ENCODE data around the gene EYS. TPM values are rescaled to one million over a fixed set of nuclear protein-coding genes. Genes with fewer than 3 reads are reported as not detected.

EYS gene
- total and polyA plus RNA-seq, 8 donors = 0.24 to 0.85 (median 0.55) TPM

GRCh38 chr6:64782877-64783276 is 924.1 kb downstream of the EYS start:
- Histone ChIP-seq H3K36me3 (no peaks in the 10 kb centered on the region), H3K9me3 (peaks cover 0 to 20% of the 10 kb centered on the region in 2 donors), H3K27ac (no peak overlapping the region), H3K4me1 (no peaks in the 10 kb centered on the region), H3K27me3 (no peaks in the 10 kb centered on the region), H3K4me3 (no peak overlapping the region)
- intact Hi-C loops (cut with DNase I) = no loop called here
- no peak for TF ChIP-seq CTCF (IDR thresholded peaks at IDR 0.05)
- ATAC-seq = no peak
- DNase-seq = no peak

GRCh38 chr6:64777941-64778785 is 928.9 kb downstream of the EYS start:
- intact Hi-C loops (cut with DNase I) = no loop called here
- Histone ChIP-seq H3K27me3 (no peaks in the 10 kb centered on the region), H3K4me1 (no peaks in the 10 kb centered on the region), H3K4me3 (no peak overlapping the region), H3K9me3 (peaks cover 0 to 20% of the 10 kb centered on the region in 2 donors), H3K27ac (no peak overlapping the region), H3K36me3 (no peaks in the 10 kb centered on the region)
- DNase-seq (no peak), ATAC-seq (no peak)
- TF ChIP-seq CTCF (IDR thresholded peaks at IDR 0.05) = no peak

- DNase-seq (no peak), ATAC-seq (no peak)
- H3K27me3 ChIP-seq = no peaks in the 10 kb centered on the region
- H3K27ac ChIP-seq = no peak overlapping the region
- intact Hi-C loops (cut with DNase I) = no loop called here
- H3K4me1 ChIP-seq = no peaks in the 10 kb centered on the region
- H3K9me3 ChIP-seq = peaks cover 0 to 20% of the 10 kb centered on the region in 2 donors
- no peaks in the 10 kb centered on the region for H3K36me3 ChIP-seq
- H3K4me3 ChIP-seq = no peak overlapping the region
- TF ChIP-seq CTCF (IDR thresholded peaks at IDR 0.05) = no peak
These were observed 930.7 kb downstream of the EYS start for GRCh38 chr6:64776359-64776758.

- H3K27ac ChIP-seq = no peak overlapping the region
- H3K4me1 ChIP-seq = no peaks in the 10 kb centered on the region
- H3K36me3 ChIP-seq = no peaks in the 10 kb centered on the region
- no peak overlapping the region for H3K4me3 ChIP-seq
- intact Hi-C loops (cut with DNase I) = no loop called here
- H3K27me3 ChIP-seq = no peaks in the 10 kb centered on the region
- no peak for DNase-seq
- no peak for ATAC-seq
- H3K9me3 ChIP-seq = peaks cover 0 to 14% of the 10 kb centered on the region in 2 donors
- no peak for TF ChIP-seq CTCF (IDR thresholded peaks at IDR 0.05)
These were observed 932.1 kb downstream of the EYS start for GRCh38 chr6:64774881-64775280.

- intact Hi-C loops (cut with DNase I) = no loop called here
- H3K27ac ChIP-seq = no peak overlapping the region
- no peak for TF ChIP-seq CTCF (IDR thresholded peaks at IDR 0.05)
- H3K27me3 ChIP-seq = no peaks in the 10 kb centered on the region
- ATAC-seq (no peak), DNase-seq (no peak)
- H3K4me3 ChIP-seq = no peak overlapping the region
- H3K9me3 ChIP-seq = no peaks in the 10 kb centered on the region
- no peaks in the 10 kb centered on the region for H3K36me3 ChIP-seq
- H3K4me1 ChIP-seq = no peaks in the 10 kb centered on the region
These were observed 956.1 kb downstream of the EYS start for GRCh38 chr6:64750910-64751309.

Measured in left lung (tissue), 10 donors.